ENCODE data around the gene PTS.

- no peak for TF ChIP-seq CTCF (IDR thresholded peaks at IDR 0.05 in 4 of 5, conservative IDR thresholded peaks at IDR 0.05 in 1 of 5)
- no peak for TF ChIP-seq POLR2A (IDR thresholded peaks at IDR 0.05)
Observed at GRCh38 chr11:112281726-112282125, 55.5 kb downstream of the PTS start.
